Neuronal stem cell (in vitro differentiated cells): ENCODE measurements around the gene SART1.

Source experiments
- DNase-seq: peaks from one replicate; pipeline ENCODE4 v3.0.0-alpha.2; 2013; ENCODE audit warnings: low spot score
- H2AFZ ChIP-seq: one replicate; pipeline ENCODE4 v1.6.1; 2013; ENCODE audit warnings: mild to moderate bottlenecking, low read length, inconsistent platforms
- H2AK5ac ChIP-seq: 2 replicates; pipeline ENCODE4 v1.6.1; 2013; ENCODE audit warnings: low read depth, mild to moderate bottlenecking, inconsistent platforms, low read length, moderate library complexity, mixed read lengths
- H2BK120ac ChIP-seq: 2 replicates; pipeline ENCODE4 v1.6.1; 2013; ENCODE audit warnings: low read depth, mild to moderate bottlenecking, inconsistent platforms, low read length, moderate library complexity, mixed read lengths
- H2BK12ac ChIP-seq: one replicate; pipeline ENCODE4 v1.6.1; 2013; ENCODE audit warnings: low read length, inconsistent platforms
- H2BK15ac ChIP-seq: 2 replicates; pipeline ENCODE4 v1.6.1; 2013; ENCODE audit warnings: mild to moderate bottlenecking, low read length, inconsistent platforms, mixed read lengths
- H2BK5ac ChIP-seq: one replicate; pipeline ENCODE4 v1.6.1; 2013; ENCODE audit warnings: inconsistent platforms, mild to moderate bottlenecking, low read length, moderate library complexity
- H3K14ac ChIP-seq: one replicate; pipeline ENCODE4 v1.6.1; 2013; ENCODE audit warnings: low read length, inconsistent platforms
- H3K18ac ChIP-seq: 2 replicates; pipeline ENCODE4 v1.6.1; 2013; ENCODE audit warnings: low read length, inconsistent platforms
- H3K23ac ChIP-seq: 2 replicates; pipeline ENCODE4 v1.6.1; 2013; ENCODE audit warnings: low read depth, mild to moderate bottlenecking, mixed read lengths, low read length, inconsistent platforms; ENCODE audit not compliant: poor library complexity
- H3K27ac ChIP-seq: replicated peaks from 3 replicates; pipeline ENCODE4 v1.5.1; 2013; ENCODE audit warnings: low read length, inconsistent platforms
- H3K27me3 ChIP-seq, 3 experiments: 2 replicates each; pipeline ENCODE4 v1.6.1; 2013; ENCODE audit warnings: low read length in 3 of 3, mild to moderate bottlenecking in 2 of 3, inconsistent platforms in 1 of 3, low read depth in 1 of 3, mixed read lengths in 1 of 3, moderate library complexity in 1 of 3; ENCODE audit not compliant: control insufficient read depth in 3 of 3, insufficient read depth in 3 of 3
- H3K36me3 ChIP-seq, 2 donors: replicated peaks in 1 of 2; 2 replicates each; pipeline ENCODE4 v1.6.1; 2013; ENCODE audit warnings: low read length in 2 of 2; ENCODE audit not compliant: control insufficient read depth in 2 of 2, insufficient read depth in 2 of 2
- H3K4ac ChIP-seq: 2 replicates; pipeline ENCODE4 v1.6.1; 2013; ENCODE audit warnings: inconsistent platforms, mild to moderate bottlenecking, low read length, moderate library complexity
- H3K4me1 ChIP-seq, 2 donors: 1 replicate in 1 of 2; 2 replicates in 1 of 2; pipeline ENCODE4 v1.6.1; 2013; ENCODE audit warnings: low read length in 2 of 2, low read depth in 1 of 2; ENCODE audit not compliant: control insufficient read depth in 2 of 2, insufficient read depth in 1 of 2
- H3K4me2 ChIP-seq: one replicate; pipeline ENCODE4 v1.6.1; 2013; ENCODE audit warnings: mild to moderate bottlenecking, low read length, inconsistent platforms; ENCODE audit not compliant: insufficient read depth, poor library complexity, severe bottlenecking
- H3K4me3 ChIP-seq, 2 donors: 2 replicates each; pipeline ENCODE4 v1.5.1; 2013; ENCODE audit warnings: low read length in 2 of 2, mild to moderate bottlenecking in 2 of 2, inconsistent platforms in 1 of 2, moderate library complexity in 1 of 2
- H3K79me1 ChIP-seq: one replicate; pipeline ENCODE4 v1.6.1; 2013; ENCODE audit warnings: low read depth, mild to moderate bottlenecking, inconsistent platforms, low read length, moderate library complexity
- H3K9ac ChIP-seq: one replicate; pipeline ENCODE4 v1.6.1; 2013; ENCODE audit warnings: mild to moderate bottlenecking, low read depth, low read length, inconsistent platforms; ENCODE audit not compliant: poor library complexity
- H3K9me3 ChIP-seq, 2 donors: replicated peaks in 1 of 2; 2 replicates each; pipeline versions ENCODE3 to v1.6.1; 2013; ENCODE audit warnings: low read length in 2 of 2, mild to moderate bottlenecking in 2 of 2, inconsistent platforms in 1 of 2, low read depth in 1 of 2, mixed read lengths in 1 of 2, moderate library complexity in 1 of 2; ENCODE audit not compliant: control insufficient read depth in 2 of 2, insufficient read depth in 1 of 2
- H4K8ac ChIP-seq: one replicate; pipeline ENCODE4 v1.6.1; 2013; ENCODE audit warnings: low read depth, mild to moderate bottlenecking, inconsistent platforms, low read length, moderate library complexity
- H4K91ac ChIP-seq: one replicate; pipeline ENCODE4 v1.6.1; 2013; ENCODE audit warnings: low read length, low read depth, mild to moderate bottlenecking, inconsistent platforms; ENCODE audit not compliant: poor library complexity
- WGBS, 2 donors: extraction: QIAGEN DNeasy Blood & Tissue Kit; methylation state at CpG; one replicate each; pipeline ENCODE4 v1.1.7; 2013; ENCODE audit warnings: missing lambda C conversion rate in 2 of 2, mixed read lengths in 1 of 2; ENCODE audit not compliant: insufficient read length in 2 of 2, insufficient replicate concordance in 1 of 2; ENCODE audit errors: extremely low coverage in 2 of 2; 5-methylcytosine and 5-hydroxymethylcytosine counted together

Gene SART1

DNA sequence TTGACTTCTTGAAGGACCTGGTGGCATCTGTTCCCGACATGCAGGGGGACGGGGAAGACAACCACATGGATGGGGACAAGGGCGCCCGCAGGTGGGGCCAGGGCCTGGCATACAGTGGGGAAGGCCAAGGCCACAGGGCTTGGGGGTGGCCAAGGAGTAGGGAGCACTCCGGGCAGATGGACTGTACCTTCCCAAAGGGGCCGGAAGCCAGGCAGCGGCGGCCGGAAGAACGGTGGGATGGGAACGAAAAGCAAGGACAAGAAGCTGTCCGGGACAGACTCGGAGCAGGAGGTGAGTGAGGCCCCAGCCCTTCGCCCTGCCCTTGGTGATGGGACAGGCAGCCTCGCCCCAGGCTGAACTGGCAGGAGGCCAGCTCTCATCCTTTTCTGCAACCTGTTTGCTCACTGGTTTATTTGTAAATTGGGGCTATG lies 41.1 kb upstream of the SART1 start:
- peak overlapping the region; percentile 90 to 95 for H3K4me3 ChIP-seq
- no peak overlapping the region for H4K8ac ChIP-seq
- H2BK5ac ChIP-seq, result no peak overlapping the region
- peak overlapping the region; percentile 98 for H3K4me2 ChIP-seq
- no peak overlapping the region for H2AFZ ChIP-seq
- H3K4me1 ChIP-seq, result peaks cover 16 to 17% of the 10 kb centered on the region in 2 donors
- H3K27ac ChIP-seq, result no peak overlapping the region
- H3K14ac ChIP-seq, result no peak overlapping the region
- peak overlapping the region; percentile 72 for H2BK120ac ChIP-seq
- no peaks in the 10 kb centered on the region for H3K9me3 ChIP-seq
- H2BK15ac ChIP-seq, result no peak overlapping the region
- no peak overlapping the region for H4K91ac ChIP-seq
- H3K4ac ChIP-seq, result no peak overlapping the region
- DNase-seq, result no peak
- H2BK12ac ChIP-seq, result peak overlapping the region; percentile 58
- no peak overlapping the region for H3K18ac ChIP-seq
- no CpG with 5 or more reads among the region's 15 CpGs for WGBS, 2 donors
- H3K23ac ChIP-seq, result peak overlapping the region; percentile 97
- H2AK5ac ChIP-seq, result peak overlapping the region; percentile 10
- peaks cover 21 to 46% of the 10 kb centered on the region in 2 donors for H3K36me3 ChIP-seq
- H3K9ac ChIP-seq, result peak overlapping the region; percentile 94
- H3K79me1 ChIP-seq, result peaks cover 22% of the 10 kb centered on the region
- H3K27me3 ChIP-seq, result no peaks in the 10 kb centered on the region

DNA sequence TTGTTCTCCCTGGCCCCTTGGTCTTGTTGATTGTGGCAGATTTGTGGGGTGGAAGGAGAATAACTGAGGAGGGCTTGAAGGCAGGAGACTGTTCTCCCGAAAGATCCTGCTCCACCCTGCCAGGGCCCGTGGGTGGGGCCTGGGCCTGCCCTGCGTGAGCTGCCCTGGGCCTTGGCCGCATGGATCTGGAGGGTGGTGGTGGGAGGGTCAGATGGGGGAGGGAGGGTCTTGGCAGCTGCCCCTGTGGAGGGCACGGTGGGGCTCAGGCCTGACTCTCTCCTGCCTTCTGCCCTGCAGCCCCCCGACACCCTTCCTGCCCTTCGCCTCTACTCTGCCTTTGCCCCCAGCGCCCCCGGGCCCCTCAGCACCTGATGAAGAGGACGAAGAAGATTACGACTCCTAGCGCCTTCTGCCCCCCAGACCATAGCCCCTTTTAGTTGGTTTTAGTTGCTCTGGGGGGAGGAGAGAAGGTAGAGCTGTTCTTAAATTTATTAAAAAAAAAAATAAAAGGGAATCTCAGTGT lies 40.4 kb upstream of the SART1 start:
- H2BK120ac ChIP-seq, result no peak overlapping the region
- H3K4me2 ChIP-seq, result no peak overlapping the region
- no peak for DNase-seq
- H3K4me1 ChIP-seq, result peaks cover 16 to 17% of the 10 kb centered on the region in 2 donors
- no peak overlapping the region for H3K23ac ChIP-seq
- H2BK5ac ChIP-seq, result no peak overlapping the region
- H2BK12ac ChIP-seq, result no peak overlapping the region
- H3K14ac ChIP-seq, result no peak overlapping the region
- H2AK5ac ChIP-seq, result peak overlapping the region; percentile 14
- no peaks in the 10 kb centered on the region for H3K9me3 ChIP-seq
- no peak overlapping the region for H4K8ac ChIP-seq
- H3K27me3 ChIP-seq, result no peaks in the 10 kb centered on the region
- H3K36me3 ChIP-seq, result peaks cover 23 to 46% of the 10 kb centered on the region in 2 donors
- H3K9ac ChIP-seq, result no peak overlapping the region
- no peak overlapping the region for H3K18ac ChIP-seq
- no peak overlapping the region for H2AFZ ChIP-seq
- H3K4ac ChIP-seq, result no peak overlapping the region
- peak overlapping the region in 1 of 2 donors; percentile 90 for H3K4me3 ChIP-seq
- H4K91ac ChIP-seq, result no peak overlapping the region
- H3K27ac ChIP-seq, result no peak overlapping the region
- WGBS, 2 donors, result no CpG with 5 or more reads among the region's 12 CpGs
- no peak overlapping the region for H2BK15ac ChIP-seq
- peaks cover 22% of the 10 kb centered on the region for H3K79me1 ChIP-seq

DNA sequence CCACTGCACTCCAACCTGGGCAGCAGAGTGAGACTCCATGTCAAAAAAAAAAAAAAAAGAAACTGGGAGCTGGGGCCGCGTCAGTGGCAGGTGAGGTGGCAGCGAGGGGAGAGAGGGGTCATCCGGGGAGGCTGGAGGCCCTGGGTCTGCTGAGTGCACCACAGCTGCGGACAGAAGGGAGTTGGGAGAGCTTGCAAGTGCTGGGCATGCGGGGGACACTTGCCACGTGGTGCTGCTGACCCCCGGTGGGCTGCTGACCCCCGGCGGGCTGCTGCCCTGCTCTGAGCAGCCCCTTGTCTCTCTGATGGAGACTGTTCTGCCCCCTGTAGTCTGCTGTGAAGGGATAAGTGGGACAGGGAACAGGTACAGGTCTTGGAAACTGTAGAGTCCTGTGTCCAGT lies 39.7 kb upstream of the SART1 start:
- H3K18ac ChIP-seq, result no peak overlapping the region
- H2BK15ac ChIP-seq, result no peak overlapping the region
- no peak overlapping the region for H3K4me3 ChIP-seq
- H3K14ac ChIP-seq, result no peak overlapping the region
- H3K9me3 ChIP-seq, result no peaks in the 10 kb centered on the region
- H3K79me1 ChIP-seq, result peaks cover 22% of the 10 kb centered on the region
- no peak overlapping the region for H3K4ac ChIP-seq
- H3K27me3 ChIP-seq, result no peaks in the 10 kb centered on the region
- H2BK120ac ChIP-seq, result no peak overlapping the region
- no peak overlapping the region for H3K27ac ChIP-seq
- no CpG with 5 or more reads among the region's 10 CpGs for WGBS, 2 donors
- no peak overlapping the region for H3K4me2 ChIP-seq
- H3K36me3 ChIP-seq, result peaks cover 21 to 43% of the 10 kb centered on the region in 2 donors
- H3K4me1 ChIP-seq, result peaks cover 16 to 17% of the 10 kb centered on the region in 2 donors
- H2BK12ac ChIP-seq, result no peak overlapping the region
- DNase-seq, result no peak
- no peak overlapping the region for H3K23ac ChIP-seq
- no peak overlapping the region for H4K91ac ChIP-seq
- no peak overlapping the region for H3K9ac ChIP-seq
- no peak overlapping the region for H2BK5ac ChIP-seq
- no peak overlapping the region for H2AFZ ChIP-seq
- H4K8ac ChIP-seq, result no peak overlapping the region
- peak overlapping the region; percentile 46 for H2AK5ac ChIP-seq

DNA sequence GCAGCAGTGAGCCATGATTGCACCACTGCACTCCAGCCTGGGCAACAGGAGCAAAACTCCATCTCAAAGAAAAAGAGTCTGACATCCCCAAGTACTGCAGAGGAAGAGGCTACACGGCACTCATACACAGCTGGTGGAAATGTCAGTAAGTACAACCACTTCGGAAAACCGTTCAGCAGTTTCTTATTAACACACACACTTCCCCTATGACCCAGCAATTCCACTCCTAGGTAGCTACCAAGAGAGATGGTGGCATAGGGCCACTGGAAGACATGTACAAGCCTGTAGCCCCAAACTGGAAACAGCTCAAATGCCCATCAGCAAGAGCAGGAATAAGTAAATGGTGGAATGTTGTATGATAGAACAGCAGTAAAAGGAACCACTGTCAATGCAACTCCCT lies 39.0 kb upstream of the SART1 start:
- Histone ChIP-seq H2BK5ac (no peak overlapping the region), H3K36me3 (peaks cover 14 to 36% of the 10 kb centered on the region in 2 donors), H2AFZ (no peak overlapping the region), H2AK5ac (no peak overlapping the region), H4K91ac (no peak overlapping the region), H3K4me1 (peaks cover 15 to 16% of the 10 kb centered on the region in 2 donors), H4K8ac (no peak overlapping the region), H3K4ac (no peak overlapping the region), H3K9me3 (no peaks in the 10 kb centered on the region), H2BK120ac (no peak overlapping the region), H3K4me2 (no peak overlapping the region), H3K23ac (no peak overlapping the region), H2BK12ac (no peak overlapping the region), H2BK15ac (no peak overlapping the region), H3K4me3 (no peak overlapping the region), H3K79me1 (peaks cover 21% of the 10 kb centered on the region), H3K14ac (no peak overlapping the region), H3K27me3 (no peaks in the 10 kb centered on the region), H3K18ac (no peak overlapping the region), H3K27ac (no peak overlapping the region), H3K9ac (no peak overlapping the region)
- WGBS, 2 donors, result no CpG with 5 or more reads among the region's 3 CpGs
- no peak for DNase-seq
